Type B pancreatic cell (in vitro differentiated cells): ENCODE data around the gene LRP1B. TPM values are rescaled to one million over a fixed set of nuclear protein-coding genes. Genes with fewer than 3 reads are reported as not detected.

ENCODE experiments used
- DNase-seq: peaks from one replicate; pipeline ENCODE4 v3.0.0; 2021; ENCODE audit warnings: mixed read lengths; ENCODE audit not compliant: unreplicated experiment; ENCODE audit errors: extremely low spot score
- H3K27ac Mint-ChIP-seq: 2 replicates; pipeline ENCODE4 v1.8.0; 2021; ENCODE audit warnings: mild to moderate bottlenecking, mixed read lengths
- H3K27me3 Mint-ChIP-seq: 2 replicates; pipeline ENCODE4 v1.8.0; 2021; ENCODE audit warnings: mixed read lengths
- H3K36me3 Mint-ChIP-seq: 2 replicates; pipeline ENCODE4 v1.8.0; 2021; ENCODE audit warnings: mixed read lengths
- H3K4me1 Mint-ChIP-seq: one replicate; pipeline ENCODE4 v1.8.0; 2021; ENCODE audit warnings: mixed read lengths; ENCODE audit not compliant: unreplicated experiment
- H3K4me3 Mint-ChIP-seq: 2 replicates; pipeline ENCODE4 v1.8.0; 2021; ENCODE audit warnings: mild to moderate bottlenecking, mixed read lengths
- H3K9me3 Mint-ChIP-seq: 2 replicates; pipeline ENCODE4 v1.8.0; 2021; ENCODE audit warnings: mixed read lengths
- CTCF ChIP-seq: fragments of 200-600 bp; sonication (generic); conservative IDR thresholded peaks from 2 replicates; pipeline ENCODE4 v1.5.0; 2021; ENCODE audit warnings: antibody characterized with exemption, mild to moderate bottlenecking
- total RNA-seq: library from RNA; stranded (reverse); gene quantifications from 2 replicates; pipeline ENCODE4 v1.2.1, GENCODE V29; 2021; ENCODE audit warnings: low replicate concordance

LRP1B gene
- total RNA-seq, 1 donor from 2014 or later = 16.0 TPM

- Mint-ChIP-seq H3K36me3 (no peaks in the 10 kb centered on the region), H3K4me3 (no peak overlapping the region), H3K4me1 (no peaks in the 10 kb centered on the region), H3K27me3 (no peaks in the 10 kb centered on the region), H3K27ac (no peak overlapping the region), H3K9me3 (peaks cover 4% of the 10 kb centered on the region)
- peak; percentile 55 for TF ChIP-seq CTCF
- DNase-seq = no peak
Observed at GRCh38 chr2:142112757-142113221, 18.0 kb downstream of the LRP1B start.

- peaks cover 3% of the 10 kb centered on the region for H3K36me3 Mint-ChIP-seq
- DNase-seq = no peak
- H3K4me3 Mint-ChIP-seq = no peak overlapping the region
- peaks cover 2% of the 10 kb centered on the region for H3K27me3 Mint-ChIP-seq
- H3K9me3 Mint-ChIP-seq = no peaks in the 10 kb centered on the region
- no peak overlapping the region for H3K27ac Mint-ChIP-seq
- peaks cover 8% of the 10 kb centered on the region for H3K4me1 Mint-ChIP-seq
- no peak for TF ChIP-seq CTCF
Observed at GRCh38 chr2:142104134-142104758, 26.6 kb downstream of the LRP1B start.

- no peak overlapping the region for H3K27ac Mint-ChIP-seq
- no peak for DNase-seq
- no peaks in the 10 kb centered on the region for H3K9me3 Mint-ChIP-seq
- peaks cover 3% of the 10 kb centered on the region for H3K36me3 Mint-ChIP-seq
- H3K4me1 Mint-ChIP-seq = peaks cover 8% of the 10 kb centered on the region
- H3K27me3 Mint-ChIP-seq = peaks cover 2% of the 10 kb centered on the region
- no peak overlapping the region for H3K4me3 Mint-ChIP-seq
- TF ChIP-seq CTCF = no peak
Observed at GRCh38 chr2:142100970-142101369, 29.8 kb downstream of the LRP1B start.

GRCh38 chr2:142100139-142100873 lies 30.5 kb downstream of the LRP1B start:
- Mint-ChIP-seq H3K36me3 (peaks cover 3% of the 10 kb centered on the region), H3K27me3 (peaks cover 2% of the 10 kb centered on the region), H3K4me3 (no peak overlapping the region), H3K9me3 (no peaks in the 10 kb centered on the region), H3K4me1 (peaks cover 8% of the 10 kb centered on the region), H3K27ac (no peak overlapping the region)
- no peak for TF ChIP-seq CTCF
- DNase-seq = no peak

GRCh38 chr2:142097711-142098110 lies 33.1 kb downstream of the LRP1B start:
- no peaks in the 10 kb centered on the region for H3K36me3 Mint-ChIP-seq
- H3K27me3 Mint-ChIP-seq = no peaks in the 10 kb centered on the region
- no peak overlapping the region for H3K27ac Mint-ChIP-seq
- no peak for TF ChIP-seq CTCF
- H3K4me3 Mint-ChIP-seq = no peak overlapping the region
- no peak for DNase-seq
- H3K9me3 Mint-ChIP-seq = no peaks in the 10 kb centered on the region
- peaks cover 4% of the 10 kb centered on the region for H3K4me1 Mint-ChIP-seq
